Amniotic stem cell (primary cell): Measurements from ENCODE around the gene TBCEL.
"Not testable (repeated sequence)": the region's sequence is repeated elsewhere in the genome, so short reads cannot be mapped to it uniquely, and the experiment has no call there.

Experiments used
- DNase-seq: peaks from one replicate; lab custom pipeline; 2025; lab: John Stamatoyannopoulos, UW

The TBCEL gene

GRCh38 chr11:121029813-121030445 lies 6.0 kb downstream of the TBCEL start:
- no peak for DNase-seq

- no peak for DNase-seq
Observed at GRCh38 chr11:121031167-121031566, 7.3 kb downstream of the TBCEL start.

- not testable (repeated sequence) for DNase-seq
Observed at GRCh38 chr11:121031648-121032047, 7.7 kb downstream of the TBCEL start.

- DNase-seq, result no peak
Observed at GRCh38 chr11:121032546-121032945, 8.6 kb downstream of the TBCEL start.

- no peak for DNase-seq
Observed at GRCh38 chr11:121033635-121034034, 9.7 kb downstream of the TBCEL start.

GRCh38 chr11:121035169-121035755 lies 11.4 kb downstream of the TBCEL start:
- no peak for DNase-seq

GRCh38 chr11:121035780-121036179 lies 11.9 kb downstream of the TBCEL start:
- DNase-seq, result no peak

GRCh38 chr11:121037016-121037415 lies 13.1 kb downstream of the TBCEL start:
- no peak for DNase-seq

- no peak for DNase-seq
Observed at GRCh38 chr11:121038648-121039409, 14.9 kb downstream of the TBCEL start.

GRCh38 chr11:121039971-121040613 lies 16.2 kb downstream of the TBCEL start:
- DNase-seq, result no peak

GRCh38 chr11:121040614-121041002 lies 16.7 kb downstream of the TBCEL start:
- no peak for DNase-seq

- DNase-seq, result no peak
Observed at GRCh38 chr11:121041072-121041471, 17.2 kb downstream of the TBCEL start.

GRCh38 chr11:121042296-121042695 lies 18.4 kb downstream of the TBCEL start:
- no peak for DNase-seq

- DNase-seq, result no peak
Observed at GRCh38 chr11:121047926-121048325, 24.0 kb downstream of the TBCEL start.

GRCh38 chr11:121048464-121049233 lies 24.7 kb downstream of the TBCEL start:
- DNase-seq, result no peak

GRCh38 chr11:121053244-121053643 lies 29.3 kb downstream of the TBCEL start:
- no peak for DNase-seq

GRCh38 chr11:121054266-121054665 lies 30.4 kb downstream of the TBCEL start:
- no peak for DNase-seq

- DNase-seq, result no peak
Observed at GRCh38 chr11:121055076-121055475, 31.2 kb downstream of the TBCEL start.

- no peak for DNase-seq
Observed at GRCh38 chr11:121057922-121058321, 34.0 kb downstream of the TBCEL start.

- DNase-seq, result no peak
Observed at GRCh38 chr11:121058941-121059340, 35.0 kb downstream of the TBCEL start.

GRCh38 chr11:121059605-121060004 lies 35.7 kb downstream of the TBCEL start:
- no peak for DNase-seq

- DNase-seq, result no peak
Observed at GRCh38 chr11:121063728-121064127, 39.8 kb downstream of the TBCEL start.
